ENCODE results near the gene RPP25L. TPM values are rescaled to one million over a fixed set of nuclear protein-coding genes. Genes with fewer than 3 reads are reported as not detected.

RPP25L gene
- total RNA-seq, 1 experiment from 2014 or later: 24.5 TPM

DNA sequence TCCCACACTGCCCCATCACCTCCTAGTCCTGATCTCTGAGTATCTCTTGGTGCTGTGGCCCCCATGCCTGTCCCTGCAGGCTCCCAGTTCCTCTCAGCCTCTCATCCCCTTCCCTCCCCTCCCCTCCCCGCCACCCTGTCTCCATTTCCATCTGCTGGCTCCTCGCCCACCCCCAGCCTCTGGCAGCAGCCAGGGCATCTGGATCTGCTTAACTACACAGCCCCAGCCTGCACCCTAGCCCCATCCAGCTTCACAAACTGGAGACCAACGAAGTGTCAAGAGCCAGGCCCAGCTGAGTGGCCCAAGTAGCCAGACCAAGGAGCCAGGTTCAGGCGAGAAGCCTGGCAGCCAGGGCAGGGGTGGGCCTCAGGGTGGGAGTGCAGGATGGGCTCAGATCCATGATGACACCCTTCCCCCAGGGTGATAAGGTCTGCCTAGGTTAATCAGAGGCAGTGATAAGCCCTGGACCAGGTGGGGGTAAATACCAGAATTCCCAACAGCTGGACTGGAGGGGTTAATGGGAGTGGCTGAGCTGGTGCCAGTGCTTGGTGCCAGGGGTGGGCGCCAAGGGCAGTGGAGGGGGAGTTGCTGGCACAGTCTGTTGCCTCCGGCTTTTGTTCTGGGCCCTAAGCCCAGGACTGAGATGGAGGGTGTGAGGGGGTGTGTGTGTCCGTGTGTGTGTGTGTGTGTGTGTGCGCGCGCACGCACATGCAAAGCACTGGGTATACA lies 42.6 kb upstream of the RPP25L start:
- H3K4me3 Mint-ChIP-seq: no peak overlapping the region
- DNase-seq (ENCODE audit: low spot score): no peak
- TF ChIP-seq JAZF1 (CRISPR knock-in tag; IDR thresholded peaks at IDR 0.05) (no peak), GRHL2 (CRISPR knock-in tag; IDR thresholded peaks at IDR 0.05; ENCODE audit: insufficient replicate concordance, severe bottlenecking) (no peak), KAT7 (CRISPR knock-in tag; IDR thresholded peaks at IDR 0.05; ENCODE audit: borderline replicate concordance) (no peak), TEAD4 (CRISPR knock-in tag; IDR thresholded peaks at IDR 0.05) (no peak)
- TF ChIP-seq, protein P1, sequence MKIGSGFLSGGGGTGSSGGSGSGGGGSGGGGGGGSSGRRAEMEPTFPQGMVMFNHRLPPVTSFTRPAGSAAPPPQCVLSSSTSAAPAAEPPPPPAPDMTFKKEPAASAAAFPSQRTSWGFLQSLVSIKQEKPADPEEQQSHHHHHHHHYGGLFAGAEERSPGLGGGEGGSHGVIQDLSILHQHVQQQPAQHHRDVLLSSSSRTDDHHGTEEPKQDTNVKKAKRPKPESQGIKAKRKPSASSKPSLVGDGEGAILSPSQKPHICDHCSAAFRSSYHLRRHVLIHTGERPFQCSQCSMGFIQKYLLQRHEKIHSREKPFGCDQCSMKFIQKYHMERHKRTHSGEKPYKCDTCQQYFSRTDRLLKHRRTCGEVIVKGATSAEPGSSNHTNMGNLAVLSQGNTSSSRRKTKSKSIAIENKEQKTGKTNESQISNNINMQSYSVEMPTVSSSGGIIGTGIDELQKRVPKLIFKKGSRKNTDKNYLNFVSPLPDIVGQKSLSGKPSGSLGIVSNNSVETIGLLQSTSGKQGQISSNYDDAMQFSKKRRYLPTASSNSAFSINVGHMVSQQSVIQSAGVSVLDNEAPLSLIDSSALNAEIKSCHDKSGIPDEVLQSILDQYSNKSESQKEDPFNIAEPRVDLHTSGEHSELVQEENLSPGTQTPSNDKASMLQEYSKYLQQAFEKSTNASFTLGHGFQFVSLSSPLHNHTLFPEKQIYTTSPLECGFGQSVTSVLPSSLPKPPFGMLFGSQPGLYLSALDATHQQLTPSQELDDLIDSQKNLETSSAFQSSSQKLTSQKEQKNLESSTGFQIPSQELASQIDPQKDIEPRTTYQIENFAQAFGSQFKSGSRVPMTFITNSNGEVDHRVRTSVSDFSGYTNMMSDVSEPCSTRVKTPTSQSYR (CRISPR knock-in tag; IDR thresholded peaks at IDR 0.05): no peak
- TF ChIP-seq, protein P2, sequence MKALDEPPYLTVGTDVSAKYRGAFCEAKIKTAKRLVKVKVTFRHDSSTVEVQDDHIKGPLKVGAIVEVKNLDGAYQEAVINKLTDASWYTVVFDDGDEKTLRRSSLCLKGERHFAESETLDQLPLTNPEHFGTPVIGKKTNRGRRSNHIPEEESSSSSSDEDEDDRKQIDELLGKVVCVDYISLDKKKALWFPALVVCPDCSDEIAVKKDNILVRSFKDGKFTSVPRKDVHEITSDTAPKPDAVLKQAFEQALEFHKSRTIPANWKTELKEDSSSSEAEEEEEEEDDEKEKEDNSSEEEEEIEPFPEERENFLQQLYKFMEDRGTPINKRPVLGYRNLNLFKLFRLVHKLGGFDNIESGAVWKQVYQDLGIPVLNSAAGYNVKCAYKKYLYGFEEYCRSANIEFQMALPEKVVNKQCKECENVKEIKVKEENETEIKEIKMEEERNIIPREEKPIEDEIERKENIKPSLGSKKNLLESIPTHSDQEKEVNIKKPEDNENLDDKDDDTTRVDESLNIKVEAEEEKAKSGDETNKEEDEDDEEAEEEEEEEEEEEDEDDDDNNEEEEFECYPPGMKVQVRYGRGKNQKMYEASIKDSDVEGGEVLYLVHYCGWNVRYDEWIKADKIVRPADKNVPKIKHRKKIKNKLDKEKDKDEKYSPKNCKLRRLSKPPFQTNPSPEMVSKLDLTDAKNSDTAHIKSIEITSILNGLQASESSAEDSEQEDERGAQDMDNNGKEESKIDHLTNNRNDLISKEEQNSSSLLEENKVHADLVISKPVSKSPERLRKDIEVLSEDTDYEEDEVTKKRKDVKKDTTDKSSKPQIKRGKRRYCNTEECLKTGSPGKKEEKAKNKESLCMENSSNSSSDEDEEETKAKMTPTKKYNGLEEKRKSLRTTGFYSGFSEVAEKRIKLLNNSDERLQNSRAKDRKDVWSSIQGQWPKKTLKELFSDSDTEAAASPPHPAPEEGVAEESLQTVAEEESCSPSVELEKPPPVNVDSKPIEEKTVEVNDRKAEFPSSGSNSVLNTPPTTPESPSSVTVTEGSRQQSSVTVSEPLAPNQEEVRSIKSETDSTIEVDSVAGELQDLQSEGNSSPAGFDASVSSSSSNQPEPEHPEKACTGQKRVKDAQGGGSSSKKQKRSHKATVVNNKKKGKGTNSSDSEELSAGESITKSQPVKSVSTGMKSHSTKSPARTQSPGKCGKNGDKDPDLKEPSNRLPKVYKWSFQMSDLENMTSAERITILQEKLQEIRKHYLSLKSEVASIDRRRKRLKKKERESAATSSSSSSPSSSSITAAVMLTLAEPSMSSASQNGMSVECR (CRISPR knock-in tag; IDR thresholded peaks at IDR 0.05; ENCODE audit: borderline replicate concordance): no peak
- no peak for ATAC-seq
- H3K36me3 Mint-ChIP-seq: peaks cover 4% of the 10 kb centered on the region
- no peak overlapping the region for H3K27ac Mint-ChIP-seq
- POLR2A ChIA-PET: interaction anchor here (1.1 kb wide), 1 partner anchor 10 kb away, joined by 3 read pairs; no protein-coding TSS in a partner anchor
- CTCF ChIA-PET: interaction anchor here (0.6 to 4.2 kb wide), 6 partner anchors 10 to 48 kb away, joined by 3 to 31 read pairs (median 6); no protein-coding TSS in a partner anchor
- H3K27me3 Mint-ChIP-seq (ENCODE audit: low read depth): no peaks in the 10 kb centered on the region; the same call in 1 of the 2 replicates
- H3K4me1 Mint-ChIP-seq: peaks cover 29% of the 10 kb centered on the region
- H3K9me3 Mint-ChIP-seq: no peaks in the 10 kb centered on the region

DNA sequence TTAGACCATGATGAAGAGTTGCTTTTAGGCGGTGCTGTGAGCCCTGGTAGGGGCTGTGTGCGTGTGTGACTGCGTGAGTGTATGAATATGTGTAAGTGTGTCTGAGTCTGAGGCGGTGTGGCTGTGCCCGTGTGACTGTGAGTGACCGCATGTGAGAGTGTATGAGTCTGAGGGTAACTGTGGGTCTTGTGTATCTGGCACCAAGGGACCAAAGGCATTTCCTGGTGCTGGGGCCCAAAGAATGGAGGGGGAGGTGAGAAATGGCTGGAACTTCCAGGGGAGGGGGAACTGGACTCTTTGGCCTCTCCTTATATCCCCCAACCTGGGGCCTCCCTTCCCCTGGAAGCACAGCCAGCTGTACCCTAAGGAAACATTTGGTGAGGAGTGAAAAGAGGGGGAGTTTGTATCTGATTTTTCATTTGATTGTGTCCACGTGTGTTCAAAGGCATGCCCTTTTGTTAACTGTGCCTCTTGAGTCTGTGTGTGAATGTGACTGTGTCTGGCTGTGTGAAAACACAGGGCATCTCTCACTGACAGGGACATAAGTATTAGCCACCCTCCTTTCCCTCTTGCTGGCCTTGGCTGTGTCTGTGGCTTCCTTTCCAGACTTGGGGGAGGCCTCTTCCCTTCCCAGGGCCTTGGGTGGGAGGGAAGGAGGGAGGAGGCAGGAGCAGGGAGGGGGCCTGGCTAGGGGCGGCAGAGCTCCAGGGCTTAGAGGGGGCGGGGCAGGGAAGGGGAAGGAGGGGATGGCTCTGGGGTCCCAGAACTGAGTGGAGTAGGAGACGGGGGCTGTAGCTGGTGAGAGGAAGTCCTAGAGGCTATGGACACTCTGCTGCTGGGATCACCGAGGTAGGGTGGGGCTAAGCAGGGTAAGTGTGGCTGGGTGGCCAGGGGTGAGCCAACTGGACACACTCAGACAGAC lies 41.5 kb upstream of the RPP25L start:
- Mint-ChIP-seq H3K4me1 (peaks cover 29% of the 10 kb centered on the region), H3K4me3 (peak overlapping the region; percentile 1; the same call in 1 of the 2 replicates), H3K27me3 (ENCODE audit: low read depth) (no peaks in the 10 kb centered on the region; the same call in 1 of the 2 replicates), H3K9me3 (no peaks in the 10 kb centered on the region), H3K27ac (peak overlapping the region; percentile 15; the same call in 1 of the 2 replicates), H3K36me3 (peaks cover 12% of the 10 kb centered on the region)
- ATAC-seq (peak; percentile 6), DNase-seq (ENCODE audit: low spot score) (no peak)
- ChIA-PET POLR2A (interaction anchor here (0.5 kb wide), 1 partner anchor 105 kb away, joined by 3 read pairs; no protein-coding TSS in a partner anchor), CTCF (interaction anchor here (0.8 to 4.2 kb wide), 3 partner anchors 11 to 49 kb away, joined by 3 to 31 read pairs (median 5); no protein-coding TSS in a partner anchor)
- no peak for TF ChIP-seq ZNF263 (CRISPR knock-in tag; IDR thresholded peaks at IDR 0.05; ENCODE audit: low read depth)
- no peak for TF ChIP-seq TCF7 (CRISPR knock-in tag; IDR thresholded peaks at IDR 0.05; ENCODE audit: low read depth)
- TF ChIP-seq, protein P3, sequence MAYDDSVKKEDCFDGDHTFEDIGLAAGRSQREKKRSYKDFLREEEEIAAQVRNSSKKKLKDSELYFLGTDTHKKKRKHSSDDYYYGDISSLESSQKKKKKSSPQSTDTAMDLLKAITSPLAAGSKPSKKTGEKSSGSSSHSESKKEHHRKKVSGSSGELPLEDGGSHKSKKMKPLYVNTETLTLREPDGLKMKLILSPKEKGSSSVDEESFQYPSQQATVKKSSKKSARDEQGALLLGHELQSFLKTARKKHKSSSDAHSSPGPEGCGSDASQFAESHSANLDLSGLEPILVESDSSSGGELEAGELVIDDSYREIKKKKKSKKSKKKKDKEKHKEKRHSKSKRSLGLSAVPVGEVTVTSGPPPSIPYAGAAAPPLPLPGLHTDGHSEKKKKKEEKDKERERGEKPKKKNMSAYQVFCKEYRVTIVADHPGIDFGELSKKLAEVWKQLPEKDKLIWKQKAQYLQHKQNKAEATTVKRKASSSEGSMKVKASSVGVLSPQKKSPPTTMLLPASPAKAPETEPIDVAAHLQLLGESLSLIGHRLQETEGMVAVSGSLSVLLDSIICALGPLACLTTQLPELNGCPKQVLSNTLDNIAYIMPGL (CRISPR knock-in tag; IDR thresholded peaks at IDR 0.05): no peak
- TF ChIP-seq TEAD4 (CRISPR knock-in tag; IDR thresholded peaks at IDR 0.05): no peak
- TF ChIP-seq ESRRA (CRISPR knock-in tag; IDR thresholded peaks at IDR 0.05; ENCODE audit: borderline replicate concordance): no peak
- TF ChIP-seq NR1H2 (CRISPR knock-in tag; IDR thresholded peaks at IDR 0.05): no peak
- no peak for TF ChIP-seq NR3C1 (CRISPR knock-in tag; conservative IDR thresholded peaks at IDR 0.05; ENCODE audit: low read depth)
- TF ChIP-seq NFATC4 (CRISPR knock-in tag; IDR thresholded peaks at IDR 0.05): no peak
- TF ChIP-seq, protein P4, sequence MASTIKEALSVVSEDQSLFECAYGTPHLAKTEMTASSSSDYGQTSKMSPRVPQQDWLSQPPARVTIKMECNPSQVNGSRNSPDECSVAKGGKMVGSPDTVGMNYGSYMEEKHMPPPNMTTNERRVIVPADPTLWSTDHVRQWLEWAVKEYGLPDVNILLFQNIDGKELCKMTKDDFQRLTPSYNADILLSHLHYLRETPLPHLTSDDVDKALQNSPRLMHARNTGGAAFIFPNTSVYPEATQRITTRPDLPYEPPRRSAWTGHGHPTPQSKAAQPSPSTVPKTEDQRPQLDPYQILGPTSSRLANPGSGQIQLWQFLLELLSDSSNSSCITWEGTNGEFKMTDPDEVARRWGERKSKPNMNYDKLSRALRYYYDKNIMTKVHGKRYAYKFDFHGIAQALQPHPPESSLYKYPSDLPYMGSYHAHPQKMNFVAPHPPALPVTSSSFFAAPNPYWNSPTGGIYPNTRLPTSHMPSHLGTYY (CRISPR knock-in tag; IDR thresholded peaks at IDR 0.05): no peak
- TF ChIP-seq ZBTB21 (CRISPR knock-in tag; IDR thresholded peaks at IDR 0.05; ENCODE audit: borderline replicate concordance): no peak
- no peak for TF ChIP-seq FOXK1 (CRISPR knock-in tag; IDR thresholded peaks at IDR 0.05)
- TF ChIP-seq MYBL2 (CRISPR knock-in tag; IDR thresholded peaks at IDR 0.05): no peak
- no peak for TF ChIP-seq ZNF232 (CRISPR knock-in tag; IDR thresholded peaks at IDR 0.05)
- no peak for TF ChIP-seq ZNF121 (CRISPR knock-in tag; IDR thresholded peaks at IDR 0.05)
- no peak for TF ChIP-seq ZNF317 (CRISPR knock-in tag; IDR thresholded peaks at IDR 0.05; ENCODE audit: borderline replicate concordance, low read depth)
- no peak for TF ChIP-seq ELF4 (CRISPR knock-in tag; IDR thresholded peaks at IDR 0.05; ENCODE audit: low read depth)
